Measurements from ENCODE around the gene TRIML2. TPM values are rescaled to one million over a fixed set of nuclear protein-coding genes. Genes with fewer than 3 reads are reported as not detected.

The TRIML2 gene, protein sequence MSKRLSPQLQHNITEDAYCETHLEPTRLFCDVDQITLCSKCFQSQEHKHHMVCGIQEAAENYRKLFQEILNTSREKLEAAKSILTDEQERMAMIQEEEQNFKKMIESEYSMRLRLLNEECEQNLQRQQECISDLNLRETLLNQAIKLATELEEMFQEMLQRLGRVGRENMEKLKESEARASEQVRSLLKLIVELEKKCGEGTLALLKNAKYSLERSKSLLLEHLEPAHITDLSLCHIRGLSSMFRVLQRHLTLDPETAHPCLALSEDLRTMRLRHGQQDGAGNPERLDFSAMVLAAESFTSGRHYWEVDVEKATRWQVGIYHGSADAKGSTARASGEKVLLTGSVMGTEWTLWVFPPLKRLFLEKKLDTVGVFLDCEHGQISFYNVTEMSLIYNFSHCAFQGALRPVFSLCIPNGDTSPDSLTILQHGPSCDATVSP
- total RNA-seq (ENCODE audit: unreplicated experiment) = not detected
- long read RNA-seq = 0 reads

- peaks cover 10% of the 10 kb centered on the region for H3K4me1 Mint-ChIP-seq (ENCODE audit: low read depth, unreplicated experiment)
- H3K4me3 Mint-ChIP-seq (ENCODE audit: unreplicated experiment) = no peak within 1 kb of the TSS
- H3K9me3 Mint-ChIP-seq (ENCODE audit: unreplicated experiment) = no peaks in the 10 kb centered on the region
- peak within 1 kb of the TSS; percentile 5 for H3K27ac Mint-ChIP-seq (ENCODE audit: unreplicated experiment)
- H3K27me3 Mint-ChIP-seq (ENCODE audit: unreplicated experiment) = no peaks in the 10 kb centered on the region
- TF ChIP-seq, protein P1, sequence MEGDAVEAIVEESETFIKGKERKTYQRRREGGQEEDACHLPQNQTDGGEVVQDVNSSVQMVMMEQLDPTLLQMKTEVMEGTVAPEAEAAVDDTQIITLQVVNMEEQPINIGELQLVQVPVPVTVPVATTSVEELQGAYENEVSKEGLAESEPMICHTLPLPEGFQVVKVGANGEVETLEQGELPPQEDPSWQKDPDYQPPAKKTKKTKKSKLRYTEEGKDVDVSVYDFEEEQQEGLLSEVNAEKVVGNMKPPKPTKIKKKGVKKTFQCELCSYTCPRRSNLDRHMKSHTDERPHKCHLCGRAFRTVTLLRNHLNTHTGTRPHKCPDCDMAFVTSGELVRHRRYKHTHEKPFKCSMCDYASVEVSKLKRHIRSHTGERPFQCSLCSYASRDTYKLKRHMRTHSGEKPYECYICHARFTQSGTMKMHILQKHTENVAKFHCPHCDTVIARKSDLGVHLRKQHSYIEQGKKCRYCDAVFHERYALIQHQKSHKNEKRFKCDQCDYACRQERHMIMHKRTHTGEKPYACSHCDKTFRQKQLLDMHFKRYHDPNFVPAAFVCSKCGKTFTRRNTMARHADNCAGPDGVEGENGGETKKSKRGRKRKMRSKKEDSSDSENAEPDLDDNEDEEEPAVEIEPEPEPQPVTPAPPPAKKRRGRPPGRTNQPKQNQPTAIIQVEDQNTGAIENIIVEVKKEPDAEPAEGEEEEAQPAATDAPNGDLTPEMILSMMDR (IDR thresholded peaks at IDR 0.05; ENCODE audit: partially characterized antibody, unreplicated experiment) = no peak
- H3K36me3 Mint-ChIP-seq (ENCODE audit: unreplicated experiment) = no peaks in the 10 kb centered on the region
- no peak for DNase-seq
These were observed at the start of gene TRIML2 for GRCh38 chr4:188109157-188109755. Gene TRIML2, minus strand, starts transcription at chr4:188109603. Its CDS starts 4,235 bp downstream, at chr4:188105368.

DNA sequence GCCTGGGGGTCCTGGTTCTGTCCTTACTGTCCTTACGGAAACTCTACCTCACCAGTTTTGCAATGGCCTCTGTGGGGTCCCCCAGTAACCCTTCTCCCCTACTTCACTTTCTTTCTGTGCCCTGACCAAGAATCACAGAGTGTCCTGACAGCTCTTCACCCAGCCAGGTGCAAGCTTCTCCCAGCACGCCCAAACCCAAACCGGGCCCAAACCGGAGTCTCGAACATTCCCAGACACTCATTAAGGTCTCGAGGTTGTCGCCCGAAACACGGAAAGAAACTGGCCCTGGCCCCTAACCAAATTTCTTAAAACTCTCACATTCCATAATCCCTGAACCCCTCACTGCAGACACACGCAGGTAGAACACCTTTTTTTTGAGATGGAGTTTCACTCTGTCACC is 48.9 kb upstream of the TRIML2 start:
- peaks cover 7% of the 10 kb centered on the region for H3K4me1 Mint-ChIP-seq (ENCODE audit: low read depth, unreplicated experiment)
- no peak overlapping the region for H3K27ac Mint-ChIP-seq (ENCODE audit: unreplicated experiment)
- H3K27me3 Mint-ChIP-seq (ENCODE audit: unreplicated experiment) = peaks cover 3% of the 10 kb centered on the region

DNA sequence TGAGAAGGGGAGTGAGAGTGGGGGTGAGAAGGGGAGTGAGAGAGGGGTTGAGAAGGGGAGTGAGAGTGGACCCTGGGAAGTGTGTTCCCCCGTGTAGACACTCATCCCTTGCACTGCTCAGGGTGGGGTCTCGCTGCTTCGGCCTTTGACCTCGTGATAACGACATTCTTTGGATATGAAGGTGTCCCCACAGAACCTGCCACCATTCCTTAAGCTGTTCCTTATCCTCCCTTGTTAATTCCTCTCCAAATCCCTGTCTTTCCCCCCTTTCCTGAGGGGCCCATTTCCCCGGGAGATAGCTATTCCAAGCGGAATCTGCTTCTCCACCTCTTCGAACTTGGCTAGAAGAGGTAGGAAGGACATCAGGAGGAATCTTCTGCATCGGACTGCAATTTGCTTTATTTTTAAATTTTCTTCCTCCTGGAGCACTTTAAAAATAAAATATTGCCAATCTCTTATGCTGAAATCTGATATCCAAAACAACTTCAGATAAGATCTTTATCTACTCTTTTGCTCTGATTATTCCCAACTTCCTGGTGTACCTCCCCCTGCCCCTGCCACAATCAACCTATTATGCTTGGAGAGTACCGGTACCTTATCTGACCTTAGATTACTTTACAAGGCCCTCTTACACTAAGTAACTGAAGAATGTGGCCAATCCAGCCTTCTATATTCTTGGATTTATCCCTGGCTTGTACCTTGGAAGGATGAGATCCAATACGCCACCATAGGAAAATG is 45.4 kb upstream of the TRIML2 start:
- Mint-ChIP-seq H3K36me3 (ENCODE audit: unreplicated experiment) (no peaks in the 10 kb centered on the region), H3K27me3 (ENCODE audit: unreplicated experiment) (peaks cover 3% of the 10 kb centered on the region), H3K27ac (ENCODE audit: unreplicated experiment) (no peak overlapping the region), H3K4me1 (ENCODE audit: low read depth, unreplicated experiment) (no peaks in the 10 kb centered on the region), H3K4me3 (ENCODE audit: unreplicated experiment) (no peak overlapping the region), H3K9me3 (ENCODE audit: unreplicated experiment) (peaks cover 5% of the 10 kb centered on the region)
- TF ChIP-seq, protein P1 (IDR thresholded peaks at IDR 0.05; ENCODE audit: partially characterized antibody, unreplicated experiment) = no peak
- no peak for DNase-seq

More for the DNA sequence above, 48.9 kb upstream of the TRIML2 start:
- DNase-seq = no peak
- TF ChIP-seq, protein P1 (IDR thresholded peaks at IDR 0.05; ENCODE audit: partially characterized antibody, unreplicated experiment) = no peak
- H3K36me3 Mint-ChIP-seq (ENCODE audit: unreplicated experiment) = no peaks in the 10 kb centered on the region
- H3K4me3 Mint-ChIP-seq (ENCODE audit: unreplicated experiment) = no peak overlapping the region
- H3K9me3 Mint-ChIP-seq (ENCODE audit: unreplicated experiment) = peaks cover 8% of the 10 kb centered on the region

DNA sequence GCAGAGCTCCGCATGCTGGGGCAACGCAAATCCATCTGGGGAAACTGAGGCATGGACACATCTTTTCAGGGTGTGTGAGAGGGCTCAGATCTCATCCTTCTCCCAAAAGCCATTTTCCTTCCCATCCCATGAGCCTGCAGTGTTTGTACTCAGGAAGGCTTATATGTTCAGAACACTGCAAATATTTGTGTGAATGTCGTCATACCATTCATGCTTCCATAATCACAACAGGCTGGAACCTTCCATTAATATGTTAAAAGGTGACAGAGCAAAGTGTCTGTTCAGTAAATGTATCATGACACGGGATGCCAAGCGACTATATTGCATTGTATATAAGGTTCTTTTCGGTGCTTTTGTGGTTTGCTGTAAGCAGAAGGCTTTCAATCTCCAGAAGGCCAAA is 38.4 kb upstream of the TRIML2 start:
- TF ChIP-seq, protein P1 (IDR thresholded peaks at IDR 0.05; ENCODE audit: partially characterized antibody, unreplicated experiment) = no peak
- no peaks in the 10 kb centered on the region for H3K27me3 Mint-ChIP-seq (ENCODE audit: unreplicated experiment)
- peaks cover 5% of the 10 kb centered on the region for H3K4me1 Mint-ChIP-seq (ENCODE audit: low read depth, unreplicated experiment)
- H3K9me3 Mint-ChIP-seq (ENCODE audit: unreplicated experiment) = peaks cover 3% of the 10 kb centered on the region
- H3K27ac Mint-ChIP-seq (ENCODE audit: unreplicated experiment) = no peak overlapping the region
- DNase-seq = no peak
- no peaks in the 10 kb centered on the region for H3K36me3 Mint-ChIP-seq (ENCODE audit: unreplicated experiment)
- H3K4me3 Mint-ChIP-seq (ENCODE audit: unreplicated experiment) = no peak overlapping the region

All from glutamatergic neuron (in vitro differentiated cells).